Natural killer cell (primary cell): ENCODE data around the gene GABRB3. TPM values are rescaled to one million over a fixed set of nuclear protein-coding genes. Genes with fewer than 3 reads are reported as not detected.

Experiments
- ATAC-seq, 3 donors: fragments of 150-1000 bp in 2 of 3; fragments of 200-7000 bp in 1 of 3; cut with Tn5 transposase; 1 replicate in 1 of 3; 2 replicates in 2 of 3; pipeline ENCODE4 v1.10.0; 2021; ENCODE audit warnings: mild to moderate bottlenecking in 2 of 3, moderate library complexity in 2 of 3
- DNase-seq, 2 donors: peaks; one replicate each; pipeline versions ENCODE4 v3.0.0 to v3.0.0-alpha.2; 2013 to 2021; ENCODE audit warnings: mixed read lengths in 1 of 2
- H3K27ac ChIP-seq: one replicate; pipeline ENCODE4 v1.5.1; 2013; ENCODE audit warnings: mild to moderate bottlenecking, low read length
- H3K27me3 ChIP-seq: one replicate; pipeline ENCODE4 v1.6.1; 2013; ENCODE audit warnings: low read length; ENCODE audit not compliant: control insufficient read depth, insufficient read depth
- H3K36me3 ChIP-seq: one replicate; pipeline ENCODE4 v1.6.1; 2013; ENCODE audit warnings: low read length; ENCODE audit not compliant: control insufficient read depth, insufficient read depth
- H3K4me1 ChIP-seq: one replicate; pipeline ENCODE4 v1.6.1; 2013; ENCODE audit warnings: low read length; ENCODE audit not compliant: control insufficient read depth, insufficient read depth
- H3K4me3 ChIP-seq: one replicate; pipeline ENCODE4 v1.5.1; 2013; ENCODE audit warnings: low read length
- H3K9me3 ChIP-seq: one replicate; pipeline ENCODE4 v1.6.1; 2013; ENCODE audit warnings: low read length; ENCODE audit not compliant: control insufficient read depth, insufficient read depth
- H3K27ac Mint-ChIP-seq, 2 donors: one replicate each; pipeline ENCODE4 v1.8.0; 2022; ENCODE audit warnings: mild to moderate bottlenecking in 2 of 2, mixed read lengths in 2 of 2, moderate library complexity in 1 of 2
- H3K27me3 Mint-ChIP-seq, 2 donors: one replicate each; pipeline ENCODE4 v1.8.0; 2022; ENCODE audit warnings: low read depth in 2 of 2, mixed read lengths in 2 of 2
- H3K36me3 Mint-ChIP-seq: one replicate; pipeline ENCODE4 v1.8.0; 2022; ENCODE audit warnings: mixed read lengths
- H3K4me1 Mint-ChIP-seq, 2 donors: one replicate each; pipeline ENCODE4 v1.8.0; 2022; ENCODE audit warnings: mixed read lengths in 2 of 2
- H3K4me3 Mint-ChIP-seq: one replicate; pipeline ENCODE4 v1.8.0; 2022; ENCODE audit warnings: mild to moderate bottlenecking, moderate library complexity, mixed read lengths
- H3K9me3 Mint-ChIP-seq, 2 donors: one replicate each; pipeline ENCODE4 v1.8.0; 2022; ENCODE audit warnings: mixed read lengths in 2 of 2
- WGBS: methylation state at CpG from one replicate; pipeline ENCODE4 v1.1.7; 2013; ENCODE audit warnings: missing lambda C conversion rate; ENCODE audit not compliant: insufficient coverage; 5-methylcytosine and 5-hydroxymethylcytosine counted together
- intact Hi-C: fragments of 100-400 bp; cut with micrococcal nuclease; formaldehyde crosslinking; loops from one replicate; pipeline ENCODE4 v1.14.2; 2022
- total RNA-seq, 4 donors: library from RNA; stranded (reverse); fragments of 120-200 nt in 1 of 4; gene quantifications; one replicate each; pipeline versions ENCODE4 v1.2.3 to v1.2.4, GENCODE V29; 2013 to 2022
- TF ChIP-seq, protein P1 (sequence below): fragments of 200-600 bp; IDR thresholded peaks from one replicate; pipeline ENCODE4 v1.8.0; 2022; ENCODE audit warnings: antibody characterized with exemption

GABRB3 gene
- total RNA-seq, 3 donors from 2014 or later (not counting 1 experiment from before 2014, with no cell fraction given): not detected

DNA sequence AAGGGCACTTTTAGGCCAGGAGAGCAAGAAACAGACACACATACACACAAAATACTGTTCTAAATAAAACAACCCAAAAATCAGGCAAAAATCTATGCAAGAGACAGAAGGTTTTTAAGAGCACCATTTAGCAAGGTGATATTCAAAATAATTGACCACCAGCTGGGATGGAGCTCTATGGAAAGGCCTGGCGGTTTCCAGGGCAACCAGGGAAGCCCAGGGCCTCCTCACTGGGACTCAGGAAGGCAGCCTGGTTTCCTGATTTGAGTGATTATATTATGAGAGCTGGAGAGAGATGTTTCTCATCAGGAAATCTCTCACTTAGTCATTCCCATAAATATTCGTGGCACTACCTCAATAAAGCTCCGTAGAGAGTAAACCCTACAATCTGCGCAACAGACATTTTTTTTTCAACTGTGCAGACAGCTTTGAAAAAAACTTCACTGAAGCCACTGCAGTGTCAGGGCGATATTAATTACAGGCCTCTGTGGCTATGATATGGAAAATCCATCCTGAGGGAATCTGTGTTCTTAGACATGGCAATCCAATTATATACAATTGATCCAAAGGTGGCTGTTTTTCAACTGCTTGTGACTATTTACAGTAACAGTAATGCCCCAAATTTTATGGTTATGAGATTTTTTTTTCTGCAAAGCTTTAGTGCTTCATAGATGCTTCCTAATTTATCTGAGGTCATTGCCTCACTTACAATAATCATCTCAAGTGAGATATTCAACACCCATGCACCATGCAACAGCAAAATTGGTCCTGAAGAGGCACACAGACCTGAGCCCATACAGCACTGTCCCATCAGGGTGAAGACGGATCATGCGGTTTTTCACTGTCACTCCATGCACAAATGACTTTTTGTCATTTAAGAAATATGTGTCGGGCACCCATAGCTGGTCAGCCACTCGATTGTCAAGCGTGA, 152.1 kb downstream of the GABRB3 start:
- Histone ChIP-seq H3K4me1 (no peaks in the 10 kb centered on the region), H3K27me3 (no peaks in the 10 kb centered on the region), H3K27ac (no peak overlapping the region), H3K9me3 (peaks cover 20% of the 10 kb centered on the region), H3K36me3 (no peaks in the 10 kb centered on the region), H3K4me3 (no peak overlapping the region)
- intact Hi-C loops: no loop called here
- peaks cover 3 to 5% of the 10 kb centered on the region in 2 donors for H3K9me3 Mint-ChIP-seq
- 80% methylated on average over 10 of the region's 10 CpGs for WGBS
- no peaks in the 10 kb centered on the region for H3K27me3 Mint-ChIP-seq
- TF ChIP-seq, protein P1, sequence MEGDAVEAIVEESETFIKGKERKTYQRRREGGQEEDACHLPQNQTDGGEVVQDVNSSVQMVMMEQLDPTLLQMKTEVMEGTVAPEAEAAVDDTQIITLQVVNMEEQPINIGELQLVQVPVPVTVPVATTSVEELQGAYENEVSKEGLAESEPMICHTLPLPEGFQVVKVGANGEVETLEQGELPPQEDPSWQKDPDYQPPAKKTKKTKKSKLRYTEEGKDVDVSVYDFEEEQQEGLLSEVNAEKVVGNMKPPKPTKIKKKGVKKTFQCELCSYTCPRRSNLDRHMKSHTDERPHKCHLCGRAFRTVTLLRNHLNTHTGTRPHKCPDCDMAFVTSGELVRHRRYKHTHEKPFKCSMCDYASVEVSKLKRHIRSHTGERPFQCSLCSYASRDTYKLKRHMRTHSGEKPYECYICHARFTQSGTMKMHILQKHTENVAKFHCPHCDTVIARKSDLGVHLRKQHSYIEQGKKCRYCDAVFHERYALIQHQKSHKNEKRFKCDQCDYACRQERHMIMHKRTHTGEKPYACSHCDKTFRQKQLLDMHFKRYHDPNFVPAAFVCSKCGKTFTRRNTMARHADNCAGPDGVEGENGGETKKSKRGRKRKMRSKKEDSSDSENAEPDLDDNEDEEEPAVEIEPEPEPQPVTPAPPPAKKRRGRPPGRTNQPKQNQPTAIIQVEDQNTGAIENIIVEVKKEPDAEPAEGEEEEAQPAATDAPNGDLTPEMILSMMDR: no peak
- ATAC-seq (no peak), DNase-seq (no peak)
- H3K36me3 Mint-ChIP-seq: no peaks in the 10 kb centered on the region
- H3K4me3 Mint-ChIP-seq: no peak overlapping the region
- no peak overlapping the region for H3K27ac Mint-ChIP-seq
- H3K4me1 Mint-ChIP-seq: no peaks in the 10 kb centered on the region

DNA sequence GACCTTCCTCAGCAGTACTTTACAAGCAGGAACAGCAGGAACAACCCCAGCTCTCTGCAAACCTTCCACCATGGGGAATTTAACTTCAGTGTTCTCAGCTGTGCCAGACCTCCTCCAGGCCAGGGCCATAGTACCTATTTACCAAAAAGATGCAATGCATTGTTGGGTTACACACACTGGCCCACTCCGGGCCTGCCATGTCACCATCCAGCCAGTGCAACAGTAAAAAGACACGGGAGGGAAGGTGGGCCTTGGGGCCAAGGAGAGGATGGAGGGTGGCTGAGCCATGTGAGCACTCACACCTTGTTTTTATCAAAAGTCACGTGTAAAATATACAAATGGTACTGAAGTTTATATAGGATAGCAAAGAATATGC, 157.0 kb downstream of the GABRB3 start:
- H3K36me3 ChIP-seq: no peaks in the 10 kb centered on the region

DNA sequence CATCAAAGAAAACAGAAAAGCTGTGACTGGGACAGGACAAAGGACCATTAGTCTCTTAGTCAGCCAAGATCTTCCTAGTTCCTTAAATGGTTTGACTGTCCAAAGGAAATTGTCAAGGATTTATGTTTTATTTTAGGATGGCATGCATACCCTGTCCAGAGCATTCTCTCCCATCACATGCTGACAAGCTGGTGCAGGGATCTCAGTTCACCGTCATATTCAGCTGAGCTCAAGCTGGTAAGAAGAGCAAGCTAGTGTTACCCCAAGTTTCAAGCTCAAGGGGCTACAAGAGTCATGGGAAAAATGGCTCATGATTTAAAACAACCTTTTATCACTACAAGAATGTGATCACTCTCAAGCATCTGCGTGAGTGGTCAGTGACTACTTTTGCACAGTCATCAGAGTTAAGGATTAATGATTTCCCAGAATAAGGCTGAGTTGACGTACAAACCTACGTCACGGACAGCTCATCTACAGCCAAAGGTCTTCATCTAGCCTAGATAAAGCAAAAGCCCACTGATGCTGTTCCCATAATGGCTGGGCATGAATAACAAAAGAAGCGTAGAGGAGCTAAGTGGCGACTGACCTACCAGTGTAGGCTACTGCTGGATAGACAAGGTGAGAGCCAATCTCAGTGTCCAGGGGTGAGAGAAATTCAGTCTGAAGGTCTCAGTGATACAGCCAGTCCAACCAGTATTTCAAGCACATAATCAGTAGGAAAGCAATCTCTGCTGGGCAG, 157.5 kb downstream of the GABRB3 start:
- Mint-ChIP-seq H3K27me3 (no peaks in the 10 kb centered on the region), H3K4me1 (no peaks in the 10 kb centered on the region), H3K27ac (no peak overlapping the region), H3K36me3 (peaks cover 19% of the 10 kb centered on the region), H3K4me3 (no peak overlapping the region), H3K9me3 (peaks cover 18 to 20% of the 10 kb centered on the region in 2 donors)
- intact Hi-C loops: no loop called here
- TF ChIP-seq, protein P1: no peak
- WGBS: 93% methylated on average over 7 of the region's 7 CpGs
- peaks cover 9% of the 10 kb centered on the region for H3K9me3 ChIP-seq
- ATAC-seq (no peak), DNase-seq (no peak)
- no peak overlapping the region for H3K4me3 ChIP-seq
- no peak overlapping the region for H3K27ac ChIP-seq
- H3K4me1 ChIP-seq: no peaks in the 10 kb centered on the region
- no peaks in the 10 kb centered on the region for H3K27me3 ChIP-seq
- no peaks in the 10 kb centered on the region for H3K36me3 ChIP-seq

More for the DNA sequence above, 157.0 kb downstream of the GABRB3 start:
- no peak overlapping the region for H3K27ac Mint-ChIP-seq
- peaks cover 16 to 20% of the 10 kb centered on the region in 2 donors for H3K9me3 Mint-ChIP-seq
- no peak overlapping the region for H3K4me3 Mint-ChIP-seq
- ATAC-seq (no peak), DNase-seq (no peak)
- H3K36me3 Mint-ChIP-seq: peaks cover 19% of the 10 kb centered on the region
- no peaks in the 10 kb centered on the region for H3K27me3 ChIP-seq
- H3K4me3 ChIP-seq: no peak overlapping the region
- intact Hi-C loops: no loop called here
- H3K9me3 ChIP-seq: peaks cover 9% of the 10 kb centered on the region
- no peak overlapping the region for H3K27ac ChIP-seq
- TF ChIP-seq, protein P1: no peak
- WGBS: 83% methylated on average over 3 of the region's 3 CpGs
- no peaks in the 10 kb centered on the region for H3K4me1 Mint-ChIP-seq
- H3K4me1 ChIP-seq: no peaks in the 10 kb centered on the region
- H3K27me3 Mint-ChIP-seq: no peaks in the 10 kb centered on the region
